ENCODE measurements around the gene COMT. TPM values are rescaled to one million over a fixed set of nuclear protein-coding genes. Genes with fewer than 3 reads are reported as not detected.

Gene COMT
- total and polyA plus RNA-seq, 9 of the 15 experiments (the other 6 are each of a cell fraction or from before 2014, with no cell fraction given): 12.5 to 351 (median 155) TPM

- no peak for TF ChIP-seq SNIP1 (IDR thresholded peaks at IDR 0.05; ENCODE audit: low read depth)
- TF ChIP-seq ETV6 (IDR thresholded peaks at IDR 0.05; ENCODE audit: borderline replicate concordance in 1 of 2, low read depth in 2 of 2, low read length in 1 of 2): no peak
- no peak for TF ChIP-seq ETV6 (CRISPR knock-in tag; IDR thresholded peaks at IDR 0.05; ENCODE audit: borderline replicate concordance)
- no peak for TF ChIP-seq ZBTB8A (IDR thresholded peaks at IDR 0.05; ENCODE audit: partially characterized antibody)
- TF ChIP-seq NCOR1 (IDR thresholded peaks at IDR 0.05): no peak
- TF ChIP-seq SETDB1 (IDR thresholded peaks at IDR 0.05; ENCODE audit: low read length): peak; percentile 40
- no peak for TF ChIP-seq MIER1 (IDR thresholded peaks at IDR 0.05; ENCODE audit: low read depth)
- no peak for TF ChIP-seq ZNF717 (CRISPR knock-in tag; IDR thresholded peaks at IDR 0.05)
- no peak for TF ChIP-seq HSF4 (CRISPR knock-in tag; IDR thresholded peaks at IDR 0.05; ENCODE audit: borderline replicate concordance)
- TF ChIP-seq, protein P1, sequence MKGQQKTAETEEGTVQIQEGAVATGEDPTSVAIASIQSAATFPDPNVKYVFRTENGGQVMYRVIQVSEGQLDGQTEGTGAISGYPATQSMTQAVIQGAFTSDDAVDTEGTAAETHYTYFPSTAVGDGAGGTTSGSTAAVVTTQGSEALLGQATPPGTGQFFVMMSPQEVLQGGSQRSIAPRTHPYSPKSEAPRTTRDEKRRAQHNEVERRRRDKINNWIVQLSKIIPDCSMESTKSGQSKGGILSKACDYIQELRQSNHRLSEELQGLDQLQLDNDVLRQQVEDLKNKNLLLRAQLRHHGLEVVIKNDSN (CRISPR knock-in tag; IDR thresholded peaks at IDR 0.05): no peak
- TF ChIP-seq NCOA1 (IDR thresholded peaks at IDR 0.05; ENCODE audit: low read depth): peak; percentile 86
- no peak for TF ChIP-seq ZNF134 (CRISPR knock-in tag; conservative IDR thresholded peaks at IDR 0.05)
- TF ChIP-seq KAT2B (IDR thresholded peaks at IDR 0.05; ENCODE audit: low read depth, low read length): no peak
- TF ChIP-seq TBP (optimal IDR thresholded peaks at IDR 0.05; ENCODE audit: low read depth, low read length): peak; percentile 14
- no peak for TF ChIP-seq ARID3B (CRISPR knock-in tag; IDR thresholded peaks at IDR 0.05; ENCODE audit: borderline replicate concordance)
- TF ChIP-seq MTA3 (IDR thresholded peaks at IDR 0.05; ENCODE audit: borderline replicate concordance): peak; percentile 55
- TF ChIP-seq, protein P2, sequence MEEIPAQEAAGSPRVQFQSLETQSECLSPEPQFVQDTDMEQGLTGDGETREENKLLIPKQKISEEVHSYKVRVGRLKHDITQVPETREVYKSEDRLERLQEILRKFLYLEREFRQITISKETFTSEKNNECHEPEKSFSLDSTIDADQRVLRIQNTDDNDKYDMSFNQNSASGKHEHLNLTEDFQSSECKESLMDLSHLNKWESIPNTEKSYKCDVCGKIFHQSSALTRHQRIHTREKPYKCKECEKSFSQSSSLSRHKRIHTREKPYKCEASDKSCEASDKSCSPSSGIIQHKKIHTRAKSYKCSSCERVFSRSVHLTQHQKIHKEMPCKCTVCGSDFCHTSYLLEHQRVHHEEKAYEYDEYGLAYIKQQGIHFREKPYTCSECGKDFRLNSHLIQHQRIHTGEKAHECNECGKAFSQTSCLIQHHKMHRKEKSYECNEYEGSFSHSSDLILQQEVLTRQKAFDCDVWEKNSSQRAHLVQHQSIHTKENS (CRISPR knock-in tag; IDR thresholded peaks at IDR 0.05): no peak
- TF ChIP-seq, protein P3, sequence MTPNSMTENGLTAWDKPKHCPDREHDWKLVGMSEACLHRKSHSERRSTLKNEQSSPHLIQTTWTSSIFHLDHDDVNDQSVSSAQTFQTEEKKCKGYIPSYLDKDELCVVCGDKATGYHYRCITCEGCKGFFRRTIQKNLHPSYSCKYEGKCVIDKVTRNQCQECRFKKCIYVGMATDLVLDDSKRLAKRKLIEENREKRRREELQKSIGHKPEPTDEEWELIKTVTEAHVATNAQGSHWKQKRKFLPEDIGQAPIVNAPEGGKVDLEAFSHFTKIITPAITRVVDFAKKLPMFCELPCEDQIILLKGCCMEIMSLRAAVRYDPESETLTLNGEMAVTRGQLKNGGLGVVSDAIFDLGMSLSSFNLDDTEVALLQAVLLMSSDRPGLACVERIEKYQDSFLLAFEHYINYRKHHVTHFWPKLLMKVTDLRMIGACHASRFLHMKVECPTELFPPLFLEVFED (CRISPR knock-in tag; conservative IDR thresholded peaks at IDR 0.05): peak; percentile 22; the same call in 1 of the 2 replicates
- TF ChIP-seq ZNF436 (CRISPR knock-in tag; IDR thresholded peaks at IDR 0.05): no peak
- no peak for TF ChIP-seq PTTG1 (tag; IDR thresholded peaks at IDR 0.05; ENCODE audit: low read depth)
- TF ChIP-seq POLR3A (IDR thresholded peaks at IDR 0.05; ENCODE audit: borderline replicate concordance, extremely low read depth, insufficient read depth, insufficient read length): no peak
- TF ChIP-seq ZBTB17 (CRISPR knock-in tag; IDR thresholded peaks at IDR 0.05): no peak
- no peak for TF ChIP-seq NFIX (CRISPR knock-in tag; IDR thresholded peaks at IDR 0.05; ENCODE audit: low read depth)
- no peak for TF ChIP-seq ETV5 (CRISPR knock-in tag; IDR thresholded peaks at IDR 0.05; ENCODE audit: low read depth)
Observed at GRCh38 chr22:19988965-19989724, 47.6 kb downstream of the COMT start (continued).
